ENCODE data around the gene LEFTY1. TPM values are rescaled to one million over a fixed set of nuclear protein-coding genes. Genes with fewer than 3 reads are reported as not detected.

LEFTY1 gene
- total RNA-seq, 1 donor from 2014 or later, result 0.99 TPM

GRCh38 chr1:225885336-225885735 is 3.6 kb downstream of the LEFTY1 start:
- Mint-ChIP-seq H3K9me3 (ENCODE audit: low read depth) (no peaks in the 10 kb centered on the region), H3K27me3 (ENCODE audit: low read depth) (no peaks in the 10 kb centered on the region), H3K27ac (ENCODE audit: unreplicated experiment) (no peak overlapping the region), H3K4me1 (ENCODE audit: low read depth) (peaks cover 21% of the 10 kb centered on the region), H3K4me3 (ENCODE audit: unreplicated experiment) (no peak overlapping the region), H3K36me3 (ENCODE audit: low read depth) (no peaks in the 10 kb centered on the region)
- no peak for DNase-seq (ENCODE audit: low spot score)
- TF ChIP-seq CTCF (IDR thresholded peaks at IDR 0.05), result no peak

DNA sequence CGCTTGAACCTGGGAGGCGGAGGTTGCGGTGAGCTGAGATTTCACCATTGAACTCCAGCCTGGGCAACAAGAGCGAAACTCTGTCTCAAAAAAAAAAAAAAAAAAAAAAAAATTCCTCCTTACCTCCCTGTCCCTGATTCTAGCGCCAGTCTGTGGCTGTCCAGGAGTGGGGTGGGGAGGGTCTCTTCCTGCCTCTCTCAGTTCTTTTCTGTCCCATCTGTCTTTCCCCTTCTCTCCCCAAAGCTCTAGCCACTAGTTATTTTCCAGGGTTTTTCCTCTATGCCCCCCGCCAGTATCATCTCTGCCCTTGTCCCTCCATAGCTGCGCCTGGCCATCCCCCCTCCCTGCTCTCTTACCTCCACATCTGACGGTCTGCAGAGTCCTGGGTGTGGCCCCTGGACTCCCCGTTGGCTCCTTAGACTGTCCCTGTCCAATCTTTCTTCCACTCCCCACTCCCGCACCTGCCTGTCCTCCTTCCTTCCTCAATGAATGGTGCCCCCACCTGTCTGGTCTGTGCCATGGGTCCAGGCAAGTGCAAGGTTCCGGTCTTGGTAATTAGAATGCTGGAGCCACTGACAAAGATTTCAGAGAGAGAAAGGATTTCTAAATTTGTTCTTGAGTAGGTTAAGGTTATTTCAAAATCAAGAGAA is 5.2 kb downstream of the LEFTY1 start:
- no peak for TF ChIP-seq CTCF (IDR thresholded peaks at IDR 0.05)
- peaks cover 37% of the 10 kb centered on the region for H3K4me1 Mint-ChIP-seq (ENCODE audit: low read depth)
- H3K9me3 Mint-ChIP-seq (ENCODE audit: low read depth), result no peaks in the 10 kb centered on the region
- peak overlapping the region; percentile 91 for H3K4me3 Mint-ChIP-seq (ENCODE audit: unreplicated experiment)
- DNase-seq (ENCODE audit: low spot score), result no peak
- no peak overlapping the region for H3K27ac Mint-ChIP-seq (ENCODE audit: unreplicated experiment)
- H3K36me3 Mint-ChIP-seq (ENCODE audit: low read depth), result peaks cover 1% of the 10 kb centered on the region
- H3K27me3 Mint-ChIP-seq (ENCODE audit: low read depth), result no peaks in the 10 kb centered on the region

DNA sequence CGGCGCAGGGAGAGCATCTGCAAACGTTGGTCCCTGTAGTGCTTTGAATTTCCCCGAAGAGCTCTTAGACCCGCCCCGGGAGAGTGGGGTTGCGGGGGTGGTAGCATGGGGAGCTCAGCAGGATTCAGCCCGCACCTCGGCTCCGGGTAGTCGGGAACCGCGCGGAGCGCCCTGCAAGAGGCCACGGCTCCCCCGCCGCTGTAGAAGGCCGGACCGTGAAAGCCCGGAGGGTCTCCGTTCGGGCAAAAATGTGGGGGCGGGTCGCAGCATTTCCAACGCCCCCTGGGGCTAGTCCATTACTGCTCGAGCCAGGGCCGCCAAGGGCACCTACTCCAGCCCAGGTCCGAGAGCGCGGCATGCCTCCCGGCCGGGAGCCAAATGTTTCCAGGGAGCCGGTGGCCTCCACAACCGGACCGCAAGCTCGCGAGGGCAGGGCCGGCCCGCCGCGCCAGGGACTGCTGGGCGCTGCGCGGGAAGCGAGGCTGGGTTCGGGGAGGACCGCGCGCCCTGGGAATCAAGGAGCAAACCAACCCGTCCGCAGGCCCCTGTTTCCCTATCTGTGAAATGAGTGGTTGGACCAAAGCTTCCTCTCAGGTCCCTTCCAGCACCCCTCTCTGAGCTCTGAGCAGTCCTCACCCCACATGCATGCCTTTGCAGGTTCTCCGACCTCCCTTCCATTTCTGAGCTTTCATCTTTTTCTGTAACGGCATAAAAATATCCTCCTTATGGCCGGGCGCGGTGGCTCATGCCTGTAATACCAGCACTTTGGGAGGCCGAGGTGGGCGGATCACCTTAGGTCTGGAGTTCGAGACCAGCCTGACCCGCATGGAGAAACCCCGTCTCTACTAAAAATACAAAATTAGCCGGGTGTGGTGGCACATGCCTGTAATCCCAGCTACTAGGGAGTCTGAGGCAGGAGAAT is 6.0 kb downstream of the LEFTY1 start:
- peaks cover 1% of the 10 kb centered on the region for H3K36me3 Mint-ChIP-seq (ENCODE audit: low read depth)
- H3K4me1 Mint-ChIP-seq (ENCODE audit: low read depth), result peaks cover 45% of the 10 kb centered on the region
- no peak for DNase-seq (ENCODE audit: low spot score)
- no peaks in the 10 kb centered on the region for H3K9me3 Mint-ChIP-seq (ENCODE audit: low read depth)
- H3K4me3 Mint-ChIP-seq (ENCODE audit: unreplicated experiment), result peak overlapping the region; percentile 91
- H3K27ac Mint-ChIP-seq (ENCODE audit: unreplicated experiment), result peak overlapping the region; percentile 41
- no peaks in the 10 kb centered on the region for H3K27me3 Mint-ChIP-seq (ENCODE audit: low read depth)
- TF ChIP-seq CTCF (IDR thresholded peaks at IDR 0.05), result peak; percentile 42

DNA sequence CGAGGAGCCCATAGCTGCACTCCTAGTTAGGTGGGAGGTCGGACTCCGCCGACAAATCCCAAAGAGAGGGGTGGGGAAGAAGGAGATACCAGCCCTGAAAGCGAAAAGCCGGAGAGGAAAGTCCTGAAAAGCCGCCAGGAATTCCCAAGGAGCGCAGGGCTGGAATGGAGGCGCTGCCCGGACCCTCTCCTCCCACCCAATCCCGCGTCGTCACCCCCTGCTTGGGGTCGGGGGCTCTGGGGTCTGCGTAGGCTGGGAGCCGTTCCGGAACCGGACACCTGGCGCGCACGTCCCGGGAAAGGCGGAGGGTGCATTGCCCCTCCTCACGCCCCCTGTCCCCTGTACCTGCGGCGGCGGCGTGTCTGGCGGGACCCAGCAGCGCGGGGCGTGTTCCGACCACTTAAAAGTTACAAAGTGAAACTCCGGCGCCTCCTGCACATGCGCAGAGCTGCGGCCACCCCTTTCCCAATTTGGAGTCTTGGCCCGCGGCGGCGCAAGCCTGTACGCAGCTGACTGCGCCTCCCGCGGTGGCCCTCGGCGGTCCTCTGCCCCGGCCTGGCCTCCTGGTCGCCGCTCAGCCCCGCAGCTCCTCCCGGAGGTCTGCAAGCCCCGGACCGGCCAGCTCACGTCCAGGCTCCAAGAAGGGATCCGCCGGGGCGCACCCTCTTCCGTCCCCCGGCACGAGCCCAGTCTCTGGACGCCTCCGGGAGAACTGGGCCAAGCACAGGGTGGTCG is 6.8 kb downstream of the LEFTY1 start, which contains the start of gene TMEM63A:
TSS of gene TMEM63A (minus strand) at position 422 of the 735 bp plus-strand sequence. CDS start 4,800 bp downstream, outside the sequence.
- peak; percentile 64 for TF ChIP-seq CTCF (IDR thresholded peaks at IDR 0.05)
- Mint-ChIP-seq H3K27me3 (ENCODE audit: low read depth) (no peaks in the 10 kb centered on the region), H3K36me3 (ENCODE audit: low read depth) (peaks cover 1% of the 10 kb centered on the region), H3K4me1 (ENCODE audit: low read depth) (peaks cover 53% of the 10 kb centered on the region), H3K9me3 (ENCODE audit: low read depth) (no peaks in the 10 kb centered on the region), H3K27ac (ENCODE audit: unreplicated experiment) (peak within 1 kb of the TSS; percentile 91), H3K4me3 (ENCODE audit: unreplicated experiment) (peak within 1 kb of the TSS; percentile 91)
- no peak for DNase-seq (ENCODE audit: low spot score)

Measured in chondrocyte (in vitro differentiated cells).